Measurements from ENCODE around the gene CENPC.
"Not testable (repeated sequence)": the region's sequence is repeated elsewhere in the genome, so short reads cannot be mapped to it uniquely, and the experiment has no call there.

The CENPC gene

GRCh38 chr4:67552146-67552792 lies 7.0 kb upstream of the CENPC start:
- not testable (repeated sequence) for DNase-seq (ENCODE audit: low read depth)

- DNase-seq (ENCODE audit: low read depth) = no peak
Observed at GRCh38 chr4:67550857-67551256, 5.6 kb upstream of the CENPC start.

GRCh38 chr4:67550451-67550850 lies 5.1 kb upstream of the CENPC start:
- no peak for DNase-seq (ENCODE audit: low read depth)

- no peak for DNase-seq (ENCODE audit: low read depth)
Observed at GRCh38 chr4:67549123-67549522, 3.8 kb upstream of the CENPC start.

- no peak for DNase-seq (ENCODE audit: low read depth)
Observed at GRCh38 chr4:67546971-67547370, 1.7 kb upstream of the CENPC start.

- DNase-seq (ENCODE audit: low read depth) = no peak
Observed at GRCh38 chr4:67546004-67546356, 677 bp upstream of the CENPC start.

GRCh38 chr4:67542076-67542475 lies 3.2 kb downstream of the CENPC start:
- DNase-seq (ENCODE audit: low read depth) = no peak

DNA sequence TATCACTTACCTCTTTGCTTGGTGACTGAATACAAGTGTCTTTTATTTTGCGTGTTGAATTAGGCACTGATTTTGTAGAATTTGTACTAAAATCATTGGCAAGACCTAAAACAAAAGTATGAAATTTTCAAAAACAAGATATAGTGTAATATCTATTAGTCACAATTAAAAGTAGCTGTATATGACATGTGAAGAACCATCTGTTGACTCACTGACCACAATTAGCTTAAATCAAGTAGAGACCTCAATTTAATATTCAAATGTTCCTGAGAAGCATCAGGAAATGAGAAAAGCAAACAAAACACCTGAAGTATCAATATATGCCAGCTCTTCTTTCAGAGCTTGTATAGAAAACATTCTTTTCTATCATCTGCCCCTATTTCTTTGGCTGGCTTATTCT lies 5.5 kb downstream of the CENPC start:
- DNase-seq (ENCODE audit: low read depth) = no peak

- DNase-seq (ENCODE audit: low read depth) = no peak
Observed at GRCh38 chr4:67535280-67535840, 9.9 kb downstream of the CENPC start.

DNA sequence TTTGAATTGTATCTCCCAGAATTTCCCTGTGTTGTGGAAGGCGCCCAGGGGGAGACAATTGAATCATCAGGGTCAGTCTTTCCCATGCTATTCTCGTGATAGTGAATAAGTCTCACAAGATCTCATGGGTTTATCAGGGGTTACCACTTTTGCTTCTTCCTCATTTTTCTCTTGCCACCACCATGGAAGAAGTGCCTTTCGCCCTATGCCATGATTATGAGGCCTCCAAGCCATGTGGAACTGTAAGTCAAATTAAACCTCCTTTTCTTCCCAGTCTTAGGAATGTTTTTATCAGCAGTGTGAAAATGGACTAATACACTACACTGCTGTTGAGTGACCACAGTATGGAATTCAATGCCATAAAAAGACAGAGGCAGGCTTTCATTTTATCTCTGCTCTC lies 12.2 kb downstream of the CENPC start:
- no peak for DNase-seq (ENCODE audit: low read depth)

- not testable (repeated sequence) for DNase-seq (ENCODE audit: low read depth)
Observed at GRCh38 chr4:67532397-67532796, 12.9 kb downstream of the CENPC start.

DNA sequence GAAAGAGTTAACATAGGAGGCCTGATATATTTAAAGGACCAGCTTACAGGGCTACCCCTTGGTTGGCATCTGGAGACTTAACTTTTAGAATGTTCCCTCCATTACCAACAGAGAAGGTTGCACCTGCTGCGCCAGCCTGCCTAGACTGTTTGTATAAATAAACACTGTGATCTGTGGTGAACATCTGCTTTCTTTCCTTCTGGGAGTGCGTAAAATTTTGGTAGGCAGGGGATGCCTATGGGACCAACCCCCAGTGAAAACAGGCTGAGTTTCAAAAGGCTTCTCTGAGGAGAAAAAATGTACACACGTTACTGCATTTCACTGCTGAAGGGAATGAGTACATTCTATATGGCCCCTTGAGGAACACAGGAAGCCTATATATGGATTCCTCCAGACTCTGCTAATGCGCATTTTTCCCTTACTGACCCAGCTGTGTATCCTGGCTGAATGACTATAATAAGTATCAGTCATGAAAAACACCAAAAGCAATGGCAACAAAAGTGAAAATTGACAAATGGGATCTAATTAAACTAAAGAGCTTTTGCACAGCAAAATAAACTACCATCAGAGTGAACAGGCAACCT lies 13.8 kb downstream of the CENPC start:
- no peak for DNase-seq (ENCODE audit: low read depth)

DNA sequence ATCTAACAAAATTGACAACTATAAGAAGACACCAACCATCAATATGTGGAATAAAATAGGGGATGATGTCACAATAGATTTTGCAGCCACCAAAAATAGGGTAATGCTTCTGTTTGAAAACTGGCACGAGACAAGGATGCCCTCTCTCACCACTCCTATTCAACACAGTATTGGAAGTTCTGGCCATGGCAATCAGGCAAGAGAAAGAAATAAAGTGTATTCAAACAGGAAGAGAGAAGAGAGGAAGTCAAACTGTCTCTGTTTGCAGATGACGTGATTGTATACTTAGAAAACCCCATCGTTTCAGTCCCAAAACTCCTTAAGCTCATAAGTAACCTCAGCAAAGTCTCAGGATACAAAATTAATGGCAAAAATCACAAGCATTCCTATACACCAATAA lies 21.2 kb downstream of the CENPC start:
- not testable (repeated sequence) for DNase-seq (ENCODE audit: low read depth)

DNA sequence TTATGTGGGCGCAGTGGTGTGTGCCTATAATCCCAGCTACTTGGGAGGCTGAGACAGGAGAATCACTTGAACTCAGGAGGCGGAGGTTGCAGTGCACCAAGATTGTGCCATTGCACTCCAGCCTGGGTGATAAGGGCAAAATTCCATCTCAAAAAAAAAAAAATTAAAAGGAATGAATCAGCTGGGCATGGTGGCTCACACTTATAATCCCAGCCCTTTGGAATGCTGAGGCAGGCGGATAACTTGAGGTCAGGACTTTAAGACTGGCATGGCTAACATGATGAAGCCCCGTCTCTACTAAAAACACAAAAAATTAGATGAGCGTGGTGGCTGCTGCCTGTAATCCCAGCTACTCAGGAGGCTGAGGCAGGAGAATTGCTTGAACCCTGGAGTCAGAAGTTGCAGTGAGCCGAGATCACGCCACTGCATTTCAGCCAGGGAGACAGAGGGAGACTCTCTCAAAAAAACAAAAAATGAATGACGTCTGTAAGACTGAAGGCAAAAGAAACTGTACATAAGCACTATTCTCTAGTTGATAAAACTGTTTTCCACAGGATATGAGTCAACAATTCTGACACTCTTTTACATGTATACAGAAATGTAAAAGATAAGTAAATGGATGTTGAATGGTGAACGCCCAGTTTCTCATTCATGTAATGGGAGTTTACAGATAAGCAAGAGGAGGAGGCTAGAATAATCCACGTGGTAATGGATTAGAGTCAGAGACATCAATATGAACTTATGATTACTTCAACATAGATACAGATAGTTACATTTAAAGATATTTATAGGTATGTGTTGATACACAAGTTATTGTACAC lies 22.2 kb downstream of the CENPC start:
- no peak for DNase-seq (ENCODE audit: low read depth)

DNA sequence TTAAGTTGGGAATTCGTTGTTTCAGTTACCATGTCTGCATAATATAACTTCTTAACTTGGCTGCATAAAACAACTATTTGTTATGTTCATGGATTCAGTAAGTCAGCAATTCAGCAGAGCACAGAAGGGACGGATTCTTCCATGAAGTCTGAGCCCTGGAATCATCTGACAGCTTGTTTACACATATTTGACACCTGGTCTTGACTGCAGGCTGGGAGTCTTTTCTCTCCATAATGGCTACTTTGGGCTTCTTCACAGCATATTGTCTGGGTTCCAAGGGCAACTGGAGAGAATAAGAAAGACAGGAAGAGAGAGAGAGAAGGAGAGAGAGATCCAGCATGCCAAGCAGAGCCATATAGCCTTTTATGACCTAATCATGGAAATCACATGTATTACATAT lies 23.1 kb downstream of the CENPC start:
- DNase-seq (ENCODE audit: low read depth) = no peak

GRCh38 chr4:67521506-67521905 lies 23.8 kb downstream of the CENPC start:
- DNase-seq (ENCODE audit: low read depth) = no peak

DNA sequence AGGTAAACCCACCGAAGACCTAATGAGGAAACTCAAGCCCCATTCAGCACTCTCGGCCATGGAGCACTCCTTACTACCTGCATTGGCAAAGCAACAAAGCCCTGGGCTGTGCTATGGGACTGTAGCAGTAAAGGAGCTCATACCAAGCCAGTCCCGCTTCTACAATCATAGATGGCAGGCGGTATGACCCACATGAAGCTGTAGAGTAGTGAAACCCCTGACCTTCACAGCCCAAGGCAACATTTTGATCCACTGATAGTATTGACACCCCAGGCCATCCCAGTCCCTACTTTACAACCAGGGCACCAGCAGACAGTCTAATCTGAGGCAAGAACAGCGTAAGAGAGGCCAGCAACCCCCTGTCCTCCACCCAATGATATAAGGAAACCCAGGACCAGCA lies 25.2 kb downstream of the CENPC start:
- DNase-seq (ENCODE audit: low read depth) = no peak

DNA sequence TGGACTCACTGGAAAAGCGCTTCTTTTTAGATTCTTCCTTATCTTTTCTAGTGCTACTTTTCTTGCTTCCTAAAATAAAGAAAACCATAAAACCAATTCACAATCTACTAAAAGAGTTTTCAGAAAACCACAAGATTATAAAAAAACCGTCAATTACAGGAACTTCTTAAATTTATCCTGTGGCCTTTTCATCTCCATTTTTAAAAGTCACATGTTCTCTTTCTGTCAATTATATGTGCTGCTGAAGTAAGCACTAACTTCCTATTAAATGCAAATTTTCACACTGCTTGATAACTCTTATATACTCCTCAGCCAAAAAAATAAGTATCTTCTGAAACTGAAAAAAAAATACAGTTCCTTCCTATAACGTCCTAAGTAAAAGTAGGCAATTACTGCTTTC lies 32.8 kb downstream of the CENPC start:
- no peak for DNase-seq (ENCODE audit: low read depth)

DNA sequence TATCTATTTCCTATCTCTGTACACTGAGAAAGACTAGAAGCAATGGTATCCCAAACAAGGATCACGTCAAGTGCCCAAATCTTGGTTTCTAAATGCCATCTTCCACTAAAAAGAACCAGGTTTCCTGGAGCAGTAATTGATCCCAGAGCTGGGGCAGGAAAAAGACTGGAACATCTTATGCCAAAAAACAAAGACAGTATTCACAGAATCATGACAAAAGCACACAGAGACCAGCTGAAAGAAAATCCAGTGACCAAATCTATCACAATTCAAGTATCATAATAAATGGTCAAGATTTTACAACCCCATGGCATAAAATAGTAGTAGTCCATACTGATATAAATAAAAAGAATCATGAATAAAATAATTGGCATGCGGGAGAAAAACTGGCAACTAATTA lies 44.9 kb downstream of the CENPC start:
- no peak for DNase-seq (ENCODE audit: low read depth)

DNA sequence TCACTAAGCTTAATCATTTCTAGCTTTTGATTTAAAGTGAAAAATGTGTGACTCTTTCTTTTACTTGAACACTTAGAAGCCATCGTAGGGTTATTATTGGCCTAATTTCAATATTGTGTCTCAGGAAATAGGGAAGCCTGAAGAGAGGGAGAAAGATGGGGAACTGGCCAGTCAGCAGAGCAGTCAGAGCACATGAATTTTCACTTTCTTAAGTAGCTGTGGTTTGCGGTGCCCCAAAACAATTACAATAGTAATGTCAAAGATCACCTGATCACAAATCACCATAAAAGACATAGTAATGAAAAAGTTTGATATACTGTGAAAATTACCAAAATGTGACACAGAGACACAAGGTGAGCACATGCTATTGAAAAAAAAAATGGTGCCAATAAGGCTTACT lies 45.5 kb downstream of the CENPC start:
- no peak for DNase-seq (ENCODE audit: low read depth)

- DNase-seq (ENCODE audit: low read depth) = no peak
Observed at GRCh38 chr4:67483868-67484602, 61.3 kb downstream of the CENPC start.

GRCh38 chr4:67480810-67481209 lies 64.5 kb downstream of the CENPC start:
- no peak for DNase-seq (ENCODE audit: low read depth)

All from stimulated activated CD8-positive, alpha-beta memory T cell treated with anti-CD3 and anti-CD28 coated beads, Interleukin-4, amount 100 ng/mL, for 24 hours (primary cell).